ENCODE measurements around the gene PANK3. TPM values are rescaled to one million over a fixed set of nuclear protein-coding genes. Genes with fewer than 3 reads are reported as not detected.

PANK3 gene
- total and polyA plus RNA-seq, 9 of the 15 experiments (the other 6 are each of a cell fraction or from before 2014, with no cell fraction given) = 5.9 to 50.4 (median 29.7) TPM

- TF ChIP-seq IRF9 (tag; IDR thresholded peaks at IDR 0.05) (0 out of 2 replicates have a peak, but pooled peaks have one; percentile 48), CREB3 (tag; conservative IDR thresholded peaks at IDR 0.05; ENCODE audit: low read depth) (peak; percentile 93), BCL6 (CRISPR knock-in tag; IDR thresholded peaks at IDR 0.05) (peak; percentile 70; the same call in 1 of the 2 replicates), VEZF1 (CRISPR knock-in tag; IDR thresholded peaks at IDR 0.05) (peak; percentile 47; the same call in 1 of the 2 replicates), ZNF354B (CRISPR knock-in tag; IDR thresholded peaks at IDR 0.05) (peak; percentile 63; the same call in 1 of the 2 replicates), ZNF395 (CRISPR knock-in tag; IDR thresholded peaks at IDR 0.05) (peak; percentile 81), ZNF41 (CRISPR knock-in tag; conservative IDR thresholded peaks at IDR 0.05) (peak; percentile 68; the same call in 1 of the 2 replicates), ZNF239 (CRISPR knock-in tag; IDR thresholded peaks at IDR 0.05) (peak; percentile 69), ZBTB12 (CRISPR knock-in tag; IDR thresholded peaks at IDR 0.05) (0 out of 2 replicates have a peak, but pooled peaks have one; percentile 40), ERF (CRISPR knock-in tag; IDR thresholded peaks at IDR 0.05) (0 out of 2 replicates have a peak, but pooled peaks have one; percentile 42), ZKSCAN8 (CRISPR knock-in tag; IDR thresholded peaks at IDR 0.05) (peak; percentile 79; the same call in 1 of the 2 replicates), ZBTB9 (CRISPR knock-in tag; IDR thresholded peaks at IDR 0.05) (peak; percentile 87; the same call in 1 of the 2 replicates), STAT5A (IDR thresholded peaks at IDR 0.05; ENCODE audit: borderline replicate concordance, low read length) (peak; percentile 97), DMBX1 (CRISPR knock-in tag; IDR thresholded peaks at IDR 0.05; ENCODE audit: borderline replicate concordance) (peak; percentile 89), ZNF644 (tag; IDR thresholded peaks at IDR 0.05; ENCODE audit: low read depth) (peak; percentile 46; the same call in 1 of the 2 replicates), FOXK2 (conservative IDR thresholded peaks at IDR 0.05 in 1 of 2, IDR thresholded peaks at IDR 0.05 in 1 of 2; ENCODE audit: low read depth in 2 of 2) (0 out of 4 replicates have a peak, but pooled peaks of 1 of the 2 experiments have one; percentile 33), ELF1 (tag; IDR thresholded peaks at IDR 0.05) (0 out of 2 replicates have a peak, but pooled peaks have one; percentile 21), E2F3 (CRISPR knock-in tag; IDR thresholded peaks at IDR 0.05) (peak; percentile 83; the same call in 1 of the 2 replicates), ZNF76 (CRISPR knock-in tag; IDR thresholded peaks at IDR 0.05; ENCODE audit: borderline replicate concordance) (peak; percentile 88; the same call in 1 of the 2 replicates)
These were observed 1.8 kb upstream of the PANK3 start (continued) for GRCh38 chr5:168580814-168581469.

All from K562 (cell line).